Breast epithelium (tissue), 4 donors: Measurements from ENCODE around the gene FHIP2A. TPM values are rescaled to one million over a fixed set of nuclear protein-coding genes. Genes with fewer than 3 reads are reported as not detected.

ENCODE experiments used
- DNase-seq, 2 donors: peaks; one replicate each; pipeline ENCODE4 v3.0.0-alpha.2; 2019; ENCODE audit warnings: low spot score in 2 of 2
- H3K27ac ChIP-seq, 2 donors: fragments of 200-600 bp; sonication (generic) in 1 of 2; one replicate each; pipeline ENCODE4 v1.5.1; 2016 to 2019; ENCODE audit warnings: mild to moderate bottlenecking in 1 of 2
- H3K27me3 ChIP-seq, 2 donors: fragments of 200-600 bp; sonication (generic) in 1 of 2; one replicate each; pipeline versions ENCODE4 v1.5.1 to v1.6.0; 2017 to 2019; ENCODE audit warnings: control low read depth in 1 of 2, mild to moderate bottlenecking in 1 of 2
- H3K36me3 ChIP-seq: fragments of 200-600 bp; one replicate; pipeline ENCODE4 v1.5.1; 2019
- H3K4me1 ChIP-seq, 2 donors: fragments of 200-600 bp; sonication (generic); one replicate each; pipeline ENCODE4 v1.5.1; 2016 to 2019; ENCODE audit warnings: control low read depth in 1 of 2
- H3K4me3 ChIP-seq, 3 donors: fragments of 200-600 bp; sonication (generic); 1 replicate in 2 of 3; 2 replicates in 1 of 3; pipeline ENCODE4 v1.5.1; 2016 to 2019; ENCODE audit warnings: mild to moderate bottlenecking in 3 of 3, moderate library complexity in 2 of 3
- H3K9me3 ChIP-seq, 2 donors: fragments of 200-600 bp; sonication (generic) in 1 of 2; one replicate each; pipeline ENCODE4 v1.5.1; 2016 to 2019; ENCODE audit warnings: control low read depth in 1 of 2
- CTCF ChIP-seq, 3 donors: fragments of 450-650 bp; IDR thresholded peaks; one replicate each; pipeline ENCODE4 v1.5.1; 2016 to 2017; ENCODE audit warnings: antibody characterized with exemption in 3 of 3, mild to moderate bottlenecking in 3 of 3, moderate library complexity in 3 of 3
- POLR2A ChIP-seq: fragments of 450-650 bp; IDR thresholded peaks from one replicate; pipeline ENCODE4 v1.6.1; 2016; ENCODE audit warnings: antibody characterized with exemption, mild to moderate bottlenecking, moderate library complexity
- POLR2AphosphoS5 ChIP-seq, 3 donors: sonication (generic); formaldehyde crosslinking; IDR thresholded peaks; one replicate each; pipeline ENCODE4 v1.6.1; 2017; ENCODE audit warnings: antibody characterized with exemption in 3 of 3
- intact Hi-C: fragments of 100-400 bp; cut with DNase I; formaldehyde crosslinking; loops from one replicate; pipeline ENCODE4 v1.15.1; 2023; ENCODE audit warnings: low total_unique reads
- total RNA-seq, 3 donors: library from RNA; depleted of rRNA; stranded (reverse); fragments of >200 nt; gene quantifications; one replicate each; pipeline ENCODE4 v1.1.0, GENCODE V29; 2016

The FHIP2A gene
- total RNA-seq, 3 donors from 2014 or later = 28.2 to 32.3 (median 31.0) TPM

DNA sequence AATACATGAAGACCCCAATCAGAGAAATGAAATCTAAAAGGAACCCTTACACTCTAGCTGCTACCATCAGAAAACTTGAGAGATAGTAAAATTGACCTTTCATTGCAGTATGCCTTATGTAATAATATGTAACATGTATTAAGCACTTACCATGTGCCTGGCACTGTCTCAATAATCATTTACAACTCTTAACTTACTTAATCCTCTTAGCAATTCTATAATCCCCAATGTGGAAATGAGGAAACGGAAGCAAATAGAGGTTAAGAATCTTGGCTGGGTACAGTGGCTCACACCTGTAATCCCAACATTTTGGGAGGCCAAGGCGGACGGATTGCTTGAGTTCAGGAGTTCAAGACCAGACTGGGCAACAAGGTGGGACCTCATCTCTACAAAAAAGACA lies 29.8 kb upstream of the FHIP2A start:
- no peaks in the 10 kb centered on the region for H3K36me3 ChIP-seq
- TF ChIP-seq POLR2AphosphoS5 (IDR thresholded peaks at IDR 0.05) (no peak), CTCF (IDR thresholded peaks at IDR 0.05) (no peak), POLR2A (no peak)
- no peak overlapping the region for H3K4me3 ChIP-seq
- intact Hi-C loops = no loop called here
- no peak for DNase-seq
- H3K27me3 ChIP-seq = no peaks in the 10 kb centered on the region
- no peak overlapping the region for H3K27ac ChIP-seq
- H3K9me3 ChIP-seq = no peaks in the 10 kb centered on the region
- H3K4me1 ChIP-seq = no peaks in the 10 kb centered on the region

DNA sequence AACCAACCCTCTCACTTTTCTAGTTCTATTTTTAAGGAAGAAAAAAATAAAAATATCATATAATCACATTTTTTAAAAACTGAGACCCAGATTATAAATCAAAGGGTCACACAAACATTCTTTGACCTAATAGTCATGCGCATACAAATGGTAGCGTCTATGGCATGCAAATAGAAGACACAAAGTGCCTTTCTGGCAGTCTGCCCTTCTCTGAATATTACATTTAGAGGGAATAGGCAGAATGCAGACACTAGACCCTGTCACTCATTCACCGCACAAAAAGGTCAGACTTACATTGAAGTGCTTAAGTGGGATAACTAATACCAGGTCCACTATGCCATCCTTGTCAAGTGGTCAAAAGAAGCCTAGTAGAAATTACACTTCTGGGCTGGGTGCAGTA lies 26.5 kb upstream of the FHIP2A start:
- no peak overlapping the region for H3K27ac ChIP-seq
- DNase-seq = no peak
- TF ChIP-seq POLR2AphosphoS5 (IDR thresholded peaks at IDR 0.05) = no peak
- TF ChIP-seq CTCF (IDR thresholded peaks at IDR 0.05) = no peak
- no peak for TF ChIP-seq POLR2A
- H3K4me1 ChIP-seq = no peaks in the 10 kb centered on the region
- no peak overlapping the region for H3K4me3 ChIP-seq
- no peaks in the 10 kb centered on the region for H3K36me3 ChIP-seq
- H3K9me3 ChIP-seq = no peaks in the 10 kb centered on the region
- H3K27me3 ChIP-seq = no peaks in the 10 kb centered on the region
- intact Hi-C loops = no loop called here

DNA sequence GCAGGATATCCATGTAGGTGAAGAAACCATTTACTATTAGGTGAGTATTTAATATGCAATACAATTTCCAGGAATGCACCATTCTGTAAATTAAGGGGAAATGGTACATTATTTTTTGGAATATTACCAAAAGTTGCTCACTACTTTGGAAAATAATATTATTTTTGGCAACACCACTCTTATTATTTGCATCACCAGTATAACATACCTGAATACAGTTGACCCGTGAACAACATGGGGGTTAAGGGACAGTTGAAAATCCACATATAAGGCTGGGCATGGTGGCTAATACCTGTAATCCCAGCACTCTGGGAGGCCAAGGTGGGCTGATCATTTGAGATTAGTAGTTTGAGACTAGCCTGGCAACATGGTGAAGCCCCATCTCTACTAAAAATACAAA lies 21.2 kb upstream of the FHIP2A start:
- intact Hi-C loops = no loop called here
- H3K27me3 ChIP-seq = no peaks in the 10 kb centered on the region
- no peak for DNase-seq
- no peaks in the 10 kb centered on the region for H3K36me3 ChIP-seq
- no peak for TF ChIP-seq CTCF (IDR thresholded peaks at IDR 0.05)
- TF ChIP-seq POLR2AphosphoS5 (IDR thresholded peaks at IDR 0.05) = no peak
- no peak for TF ChIP-seq POLR2A
- no peaks in the 10 kb centered on the region for H3K4me1 ChIP-seq
- H3K4me3 ChIP-seq = no peak overlapping the region
- no peaks in the 10 kb centered on the region for H3K9me3 ChIP-seq
- no peak overlapping the region for H3K27ac ChIP-seq

DNA sequence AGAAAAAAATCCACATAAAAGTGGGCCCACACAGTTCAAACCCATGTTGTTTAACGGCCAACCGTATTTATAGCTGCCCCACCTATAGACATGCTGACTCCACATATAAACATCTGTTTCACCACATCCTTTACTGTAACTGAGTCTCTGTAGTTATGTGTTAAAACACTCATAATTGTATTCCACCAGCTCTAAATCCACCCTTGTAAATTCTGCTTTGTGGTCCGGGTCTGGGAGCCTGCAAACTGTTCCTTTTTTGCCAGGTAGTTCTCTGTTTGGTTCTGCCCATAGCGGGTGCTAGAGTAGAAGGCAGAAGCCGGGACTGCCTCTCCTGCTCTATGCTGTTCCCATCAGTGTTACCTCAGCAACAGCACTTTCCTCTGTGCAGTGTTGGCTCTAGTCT lies 20.2 kb upstream of the FHIP2A start:
- no peaks in the 10 kb centered on the region for H3K9me3 ChIP-seq
- H3K36me3 ChIP-seq = no peaks in the 10 kb centered on the region
- H3K4me3 ChIP-seq = no peak overlapping the region
- DNase-seq = no peak
- no peak overlapping the region for H3K27ac ChIP-seq
- intact Hi-C loops = no loop called here
- TF ChIP-seq POLR2A (no peak), CTCF (IDR thresholded peaks at IDR 0.05) (no peak), POLR2AphosphoS5 (IDR thresholded peaks at IDR 0.05) (no peak)
- H3K4me1 ChIP-seq = no peaks in the 10 kb centered on the region
- H3K27me3 ChIP-seq = no peaks in the 10 kb centered on the region

DNA sequence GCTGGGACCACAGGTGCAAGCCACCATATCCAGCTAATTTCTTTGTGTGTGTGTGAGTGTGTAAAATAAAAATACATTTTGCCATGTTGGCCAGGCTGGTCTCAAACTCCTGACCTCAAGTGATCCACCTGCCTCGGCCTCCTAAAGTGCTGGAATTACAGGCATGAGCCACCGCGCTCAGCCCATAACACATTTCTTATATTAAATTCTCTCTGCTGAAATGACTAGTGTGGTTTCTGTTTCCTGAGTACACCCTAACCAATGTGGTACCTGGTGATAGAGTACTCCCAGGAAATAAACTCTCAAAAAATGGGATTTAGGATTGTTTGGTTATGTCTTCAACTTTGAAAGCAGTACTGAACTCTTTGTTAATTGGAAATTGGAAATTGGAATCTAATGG lies 19.4 kb upstream of the FHIP2A start:
- H3K9me3 ChIP-seq = no peaks in the 10 kb centered on the region

More for the DNA sequence above, 19.4 kb upstream of the FHIP2A start:
- intact Hi-C loops = no loop called here
- no peak for DNase-seq
- H3K27me3 ChIP-seq = no peaks in the 10 kb centered on the region
- H3K4me1 ChIP-seq = no peaks in the 10 kb centered on the region
- H3K4me3 ChIP-seq = no peak overlapping the region
- H3K36me3 ChIP-seq = no peaks in the 10 kb centered on the region
- TF ChIP-seq POLR2AphosphoS5 (IDR thresholded peaks at IDR 0.05) = no peak
- TF ChIP-seq POLR2A = no peak
- TF ChIP-seq CTCF (IDR thresholded peaks at IDR 0.05) = no peak
- no peak overlapping the region for H3K27ac ChIP-seq
